ENCODE data around the gene CRLF1. TPM values are rescaled to one million over a fixed set of nuclear protein-coding genes. Genes with fewer than 3 reads are reported as not detected.

CRLF1 gene
- total and polyA plus RNA-seq, 9 donors: 11.0 to 52.6 (median 35.7) TPM

GRCh38 chr19:18590273-18591272 is 16.0 kb downstream of the CRLF1 start:
- H3K9me3 ChIP-seq (replicated peaks; ENCODE audit: control insufficient read depth, low read depth, low read length): no peaks in the 10 kb centered on the region
- DNase-seq: peak; percentile 96
- peak overlapping the region; percentile 75 for H3K4me3 ChIP-seq (ENCODE audit: low read length)
- WGBS (ENCODE audit: insufficient coverage): 26% methylated on average over 39 of the region's 40 CpGs
- peaks cover 13% of the 10 kb centered on the region for H3K36me3 ChIP-seq (ENCODE audit: control insufficient read depth, insufficient read depth, low read length)
- peak overlapping the region; percentile 94 for H3K27ac ChIP-seq (ENCODE audit: low read length)
- H3K4me1 ChIP-seq (ENCODE audit: control insufficient read depth, insufficient read depth, low read length): peaks cover 50% of the 10 kb centered on the region
- peaks cover 10% of the 10 kb centered on the region for H3K27me3 ChIP-seq (ENCODE audit: control insufficient read depth, insufficient read depth, low read length)

GRCh38 chr19:18589380-18590272 is 17.0 kb downstream of the CRLF1 start:
- peaks cover 2% of the 10 kb centered on the region for H3K27me3 ChIP-seq (ENCODE audit: control insufficient read depth, insufficient read depth, low read length)
- no peaks in the 10 kb centered on the region for H3K9me3 ChIP-seq (replicated peaks; ENCODE audit: control insufficient read depth, low read depth, low read length)
- H3K4me1 ChIP-seq (ENCODE audit: control insufficient read depth, insufficient read depth, low read length): peaks cover 41% of the 10 kb centered on the region
- 1% methylated on average over 42 of the region's 52 CpGs for WGBS (ENCODE audit: insufficient coverage)
- DNase-seq: peak; percentile 92
- H3K4me3 ChIP-seq (ENCODE audit: low read length): peak overlapping the region; percentile 75
- H3K27ac ChIP-seq (ENCODE audit: low read length): peak overlapping the region; percentile 94
- H3K36me3 ChIP-seq (ENCODE audit: control insufficient read depth, insufficient read depth, low read length): peaks cover 13% of the 10 kb centered on the region

GRCh38 chr19:18588611-18589379 is 17.8 kb downstream of the CRLF1 start, which contains the start of gene REX1BD:
REX1BD (plus strand) TSS chr19:18588798; CDS start chr19:18588802, 4 bp downstream.
- under 1% methylated on average over 69 of the region's 72 CpGs for WGBS (ENCODE audit: insufficient coverage)
- Histone ChIP-seq H3K27ac (ENCODE audit: low read length) (peak within 1 kb of the TSS; percentile 94), H3K27me3 (ENCODE audit: control insufficient read depth, insufficient read depth, low read length) (peaks cover 2% of the 10 kb centered on the region), H3K36me3 (ENCODE audit: control insufficient read depth, insufficient read depth, low read length) (peaks cover 13% of the 10 kb centered on the region), H3K4me3 (ENCODE audit: low read length) (peak within 1 kb of the TSS; percentile 75), H3K4me1 (ENCODE audit: control insufficient read depth, insufficient read depth, low read length) (peaks cover 34% of the 10 kb centered on the region), H3K9me3 (replicated peaks; ENCODE audit: control insufficient read depth, low read depth, low read length) (no peaks in the 10 kb centered on the region)
- peak; percentile 94 for DNase-seq

- Histone ChIP-seq H3K4me3 (ENCODE audit: low read length) (peak overlapping the region; percentile 75), H3K4me1 (ENCODE audit: control insufficient read depth, insufficient read depth, low read length) (peaks cover 34% of the 10 kb centered on the region), H3K27me3 (ENCODE audit: control insufficient read depth, insufficient read depth, low read length) (no peaks in the 10 kb centered on the region), H3K36me3 (ENCODE audit: control insufficient read depth, insufficient read depth, low read length) (peaks cover 13% of the 10 kb centered on the region), H3K9me3 (replicated peaks; ENCODE audit: control insufficient read depth, low read depth, low read length) (no peaks in the 10 kb centered on the region), H3K27ac (ENCODE audit: low read length) (peak overlapping the region; percentile 94)
- WGBS (ENCODE audit: insufficient coverage): 10% methylated on average over 3 of the region's 16 CpGs
- no peak for DNase-seq
Measured at GRCh38 chr19:18587962-18588610, 18.5 kb downstream of the CRLF1 start.

- Histone ChIP-seq H3K27me3 (ENCODE audit: control insufficient read depth, insufficient read depth, low read length) (no peaks in the 10 kb centered on the region), H3K4me1 (ENCODE audit: control insufficient read depth, insufficient read depth, low read length) (peaks cover 34% of the 10 kb centered on the region), H3K27ac (ENCODE audit: low read length) (no peak overlapping the region), H3K9me3 (replicated peaks; ENCODE audit: control insufficient read depth, low read depth, low read length) (no peaks in the 10 kb centered on the region), H3K36me3 (ENCODE audit: control insufficient read depth, insufficient read depth, low read length) (peaks cover 13% of the 10 kb centered on the region), H3K4me3 (ENCODE audit: low read length) (no peak overlapping the region)
- no peak for DNase-seq
- 87% methylated on average over 7 of the region's 12 CpGs for WGBS (ENCODE audit: insufficient coverage)
Measured at GRCh38 chr19:18587561-18587960, 19.0 kb downstream of the CRLF1 start.

GRCh38 chr19:18586306-18586705 is 20.3 kb downstream of the CRLF1 start:
- 0% methylated on average over 1 of the region's 2 CpGs for WGBS (ENCODE audit: insufficient coverage)
- H3K4me1 ChIP-seq (ENCODE audit: control insufficient read depth, insufficient read depth, low read length): peaks cover 28% of the 10 kb centered on the region
- H3K27me3 ChIP-seq (ENCODE audit: control insufficient read depth, insufficient read depth, low read length): no peaks in the 10 kb centered on the region
- H3K4me3 ChIP-seq (ENCODE audit: low read length): no peak overlapping the region
- H3K27ac ChIP-seq (ENCODE audit: low read length): no peak overlapping the region
- no peak for DNase-seq
- no peaks in the 10 kb centered on the region for H3K9me3 ChIP-seq (replicated peaks; ENCODE audit: control insufficient read depth, low read depth, low read length)
- peaks cover 5% of the 10 kb centered on the region for H3K36me3 ChIP-seq (ENCODE audit: control insufficient read depth, insufficient read depth, low read length)

GRCh38 chr19:18580311-18580710 is 26.3 kb downstream of the CRLF1 start:
- Histone ChIP-seq H3K27me3 (ENCODE audit: control insufficient read depth, insufficient read depth, low read length) (no peaks in the 10 kb centered on the region), H3K36me3 (ENCODE audit: control insufficient read depth, insufficient read depth, low read length) (peaks cover 28% of the 10 kb centered on the region), H3K4me3 (ENCODE audit: low read length) (no peak overlapping the region), H3K4me1 (ENCODE audit: control insufficient read depth, insufficient read depth, low read length) (no peaks in the 10 kb centered on the region), H3K27ac (ENCODE audit: low read length) (no peak overlapping the region), H3K9me3 (replicated peaks; ENCODE audit: control insufficient read depth, low read depth, low read length) (no peaks in the 10 kb centered on the region)
- 76% methylated on average over 5 of the region's 7 CpGs for WGBS (ENCODE audit: insufficient coverage)
- no peak for DNase-seq

- no peaks in the 10 kb centered on the region for H3K27me3 ChIP-seq (ENCODE audit: control insufficient read depth, insufficient read depth, low read length)
- H3K4me1 ChIP-seq (ENCODE audit: control insufficient read depth, insufficient read depth, low read length): peaks cover 10% of the 10 kb centered on the region
- WGBS (ENCODE audit: insufficient coverage): 78% methylated on average over 15 of the region's 21 CpGs
- H3K4me3 ChIP-seq (ENCODE audit: low read length): no peak overlapping the region
- DNase-seq: no peak
- no peaks in the 10 kb centered on the region for H3K9me3 ChIP-seq (replicated peaks; ENCODE audit: control insufficient read depth, low read depth, low read length)
- no peak overlapping the region for H3K27ac ChIP-seq (ENCODE audit: low read length)
- H3K36me3 ChIP-seq (ENCODE audit: control insufficient read depth, insufficient read depth, low read length): peaks cover 51% of the 10 kb centered on the region
Measured at GRCh38 chr19:18577365-18577914, 29.2 kb downstream of the CRLF1 start.

GRCh38 chr19:18576383-18576782 is 30.2 kb downstream of the CRLF1 start:
- H3K27ac ChIP-seq (ENCODE audit: low read length): no peak overlapping the region
- DNase-seq: no peak
- no peaks in the 10 kb centered on the region for H3K9me3 ChIP-seq (replicated peaks; ENCODE audit: control insufficient read depth, low read depth, low read length)
- no peaks in the 10 kb centered on the region for H3K27me3 ChIP-seq (ENCODE audit: control insufficient read depth, insufficient read depth, low read length)
- H3K36me3 ChIP-seq (ENCODE audit: control insufficient read depth, insufficient read depth, low read length): peaks cover 51% of the 10 kb centered on the region
- no CpG with 5 or more reads among the region's 8 CpGs for WGBS (ENCODE audit: insufficient coverage)
- peaks cover 13% of the 10 kb centered on the region for H3K4me1 ChIP-seq (ENCODE audit: control insufficient read depth, insufficient read depth, low read length)
- H3K4me3 ChIP-seq (ENCODE audit: low read length): no peak overlapping the region
